ENCODE measurements around the gene ZNF501. TPM values are rescaled to one million over a fixed set of nuclear protein-coding genes. Genes with fewer than 3 reads are reported as not detected.

ZNF501 gene
- total RNA-seq, 1 donor: 7.2 TPM

GRCh38 chr3:44687898-44688297 lies 41.5 kb upstream of the ZNF501 start:
- Histone ChIP-seq H3K79me2 (ENCODE audit: insufficient read depth, low read length) (no peaks in the 10 kb centered on the region), H3K4me1 (ENCODE audit: insufficient read depth, low read length) (peaks cover 4% of the 10 kb centered on the region), H3K27ac (ENCODE audit: low read depth, low read length) (no peak overlapping the region), H3K27me3 (ENCODE audit: insufficient read depth, low read length) (no peaks in the 10 kb centered on the region), H4K20me1 (ENCODE audit: insufficient read depth, low read length) (no peaks in the 10 kb centered on the region), H3K36me3 (ENCODE audit: insufficient read depth, low read length) (no peaks in the 10 kb centered on the region), H3K4me3 (ENCODE audit: insufficient read depth, low read length) (no peak overlapping the region), H2AFZ (ENCODE audit: low read length) (no peak overlapping the region), H3K9me3 (ENCODE audit: low read depth, low read length) (peaks cover 2% of the 10 kb centered on the region), H3K4me2 (ENCODE audit: insufficient read depth, low read length) (no peak overlapping the region)
- no peak for DNase-seq (ENCODE audit: insufficient read length, low spot score, missing footprints)
- no peak for TF ChIP-seq CTCF (IDR thresholded peaks at IDR 0.05; ENCODE audit: extremely low read depth, low read depth, low read length)

- H3K4me3 ChIP-seq (ENCODE audit: insufficient read depth, low read length): peak within 1 kb of the TSS; percentile 93
- DNase-seq (ENCODE audit: insufficient read length, low spot score, missing footprints): peak; percentile 96
- H3K4me1 ChIP-seq (ENCODE audit: insufficient read depth, low read length): peaks cover 3% of the 10 kb centered on the region
- H3K79me2 ChIP-seq (ENCODE audit: insufficient read depth, low read length): peaks cover 10% of the 10 kb centered on the region
- peak within 1 kb of the TSS; percentile 48 for H3K27ac ChIP-seq (ENCODE audit: low read depth, low read length)
- TF ChIP-seq CTCF (IDR thresholded peaks at IDR 0.05; ENCODE audit: extremely low read depth, low read depth, low read length): peak; percentile 17
- H3K27me3 ChIP-seq (ENCODE audit: insufficient read depth, low read length): no peaks in the 10 kb centered on the region
- H3K36me3 ChIP-seq (ENCODE audit: insufficient read depth, low read length): peaks cover 4% of the 10 kb centered on the region
- peaks cover 2% of the 10 kb centered on the region for H3K9me3 ChIP-seq (ENCODE audit: low read depth, low read length)
- peak within 1 kb of the TSS; percentile 100 for H2AFZ ChIP-seq (ENCODE audit: low read length)
- peak within 1 kb of the TSS; percentile 89 for H3K4me2 ChIP-seq (ENCODE audit: insufficient read depth, low read length)
- no peaks in the 10 kb centered on the region for H4K20me1 ChIP-seq (ENCODE audit: insufficient read depth, low read length)
Measured at GRCh38 chr3:44712455-44713075, 16.9 kb upstream of the ZNF501 start, which contains the start of gene ZNF502. Gene ZNF502, plus strand, starts transcription at chr3:44712660. Its CDS starts 7,602 bp downstream, at chr3:44720262.

- Histone ChIP-seq H4K20me1 (ENCODE audit: insufficient read depth, low read length) (no peaks in the 10 kb centered on the region), H3K27ac (ENCODE audit: low read depth, low read length) (no peak overlapping the region), H3K27me3 (ENCODE audit: insufficient read depth, low read length) (no peaks in the 10 kb centered on the region), H3K4me3 (ENCODE audit: insufficient read depth, low read length) (no peak overlapping the region), H3K36me3 (ENCODE audit: insufficient read depth, low read length) (peaks cover 22% of the 10 kb centered on the region), H3K4me1 (ENCODE audit: insufficient read depth, low read length) (no peaks in the 10 kb centered on the region), H3K4me2 (ENCODE audit: insufficient read depth, low read length) (no peak overlapping the region), H2AFZ (ENCODE audit: low read length) (no peak overlapping the region), H3K79me2 (ENCODE audit: insufficient read depth, low read length) (no peaks in the 10 kb centered on the region), H3K9me3 (ENCODE audit: low read depth, low read length) (peaks cover 48% of the 10 kb centered on the region)
- no peak for TF ChIP-seq CTCF (IDR thresholded peaks at IDR 0.05; ENCODE audit: extremely low read depth, low read depth, low read length)
- DNase-seq (ENCODE audit: insufficient read length, low spot score, missing footprints): no peak
Measured at GRCh38 chr3:44721231-44722102, 8.0 kb upstream of the ZNF501 start.

GRCh38 chr3:44722103-44722401 lies 7.4 kb upstream of the ZNF501 start:
- Histone ChIP-seq H3K9me3 (ENCODE audit: low read depth, low read length) (peaks cover 47% of the 10 kb centered on the region), H4K20me1 (ENCODE audit: insufficient read depth, low read length) (no peaks in the 10 kb centered on the region), H3K4me3 (ENCODE audit: insufficient read depth, low read length) (peak overlapping the region; percentile 20), H3K36me3 (ENCODE audit: insufficient read depth, low read length) (peaks cover 22% of the 10 kb centered on the region), H3K27ac (ENCODE audit: low read depth, low read length) (no peak overlapping the region), H3K79me2 (ENCODE audit: insufficient read depth, low read length) (no peaks in the 10 kb centered on the region), H3K4me2 (ENCODE audit: insufficient read depth, low read length) (no peak overlapping the region), H3K27me3 (ENCODE audit: insufficient read depth, low read length) (no peaks in the 10 kb centered on the region), H3K4me1 (ENCODE audit: insufficient read depth, low read length) (no peaks in the 10 kb centered on the region), H2AFZ (ENCODE audit: low read length) (no peak overlapping the region)
- TF ChIP-seq CTCF (IDR thresholded peaks at IDR 0.05; ENCODE audit: extremely low read depth, low read depth, low read length): no peak
- no peak for DNase-seq (ENCODE audit: insufficient read length, low spot score, missing footprints)
